ENCODE results near the gene ORM1. TPM values are rescaled to one million over a fixed set of nuclear protein-coding genes. Genes with fewer than 3 reads are reported as not detected.

The ORM1 gene
- polyA plus RNA-seq, 4 donors = 0.15 to 6.9 (median 1.3) TPM; not detected in 1

- H3K4me3 ChIP-seq (ENCODE audit: low read depth in 1 of 3, low read length in 3 of 3) = no peak overlapping the region
- no peak overlapping the region for H3K27ac ChIP-seq (ENCODE audit: low read depth in 1 of 3, low read length in 2 of 3)
- 93 to 96% (median 95%) methylated on average over 6 of the region's 6 CpGs for WGBS, 3 donors
- H3K9me3 ChIP-seq (ENCODE audit: control insufficient read depth in 2 of 2, insufficient read depth in 1 of 2, low read depth in 1 of 2, low read length in 1 of 2) = no peaks in the 10 kb centered on the region
- no peak for FAIRE-seq
- no peaks in the 10 kb centered on the region for H3K27me3 ChIP-seq (ENCODE audit: control insufficient read depth in 3 of 3, insufficient read depth in 3 of 3, low read length in 3 of 3)
- peaks cover 14 to 55% (median 25%) of the 10 kb centered on the region in 3 donors for H3K36me3 ChIP-seq (ENCODE audit: control insufficient read depth in 3 of 3, insufficient read depth in 2 of 3, low read depth in 1 of 3, low read length in 3 of 3)
- DNase-seq = no peak
- H3K4me1 ChIP-seq (ENCODE audit: control insufficient read depth in 3 of 3, insufficient read depth in 2 of 3, low read depth in 1 of 3, low read length in 2 of 3) = no peaks in the 10 kb centered on the region
These were observed 32.9 kb downstream of the ORM1 start for GRCh38 chr9:114355821-114356220.

DNA sequence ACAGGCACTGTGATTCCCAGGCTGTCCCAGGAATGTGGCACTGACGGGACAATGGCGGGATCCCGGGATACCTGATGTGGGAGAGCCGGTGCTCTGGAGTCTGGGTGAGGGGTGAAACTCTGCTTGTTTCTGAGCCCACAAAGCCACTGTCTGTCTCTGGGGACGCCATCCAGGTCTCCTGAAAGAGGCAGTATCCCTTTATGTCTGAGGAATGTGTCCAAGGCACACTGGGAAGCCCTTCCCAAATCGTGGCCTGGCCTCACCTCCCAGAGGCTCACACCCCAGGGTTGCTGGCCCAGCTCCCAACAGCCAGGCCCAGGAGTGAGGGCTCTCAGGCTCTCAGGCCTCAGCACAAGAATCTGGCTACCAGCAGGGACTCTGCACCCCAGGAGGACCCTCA lies 33.9 kb downstream of the ORM1 start:
- no peak for DNase-seq
- Histone ChIP-seq H3K9me3 (ENCODE audit: control insufficient read depth in 2 of 2, insufficient read depth in 1 of 2, low read depth in 1 of 2, low read length in 1 of 2) (no peaks in the 10 kb centered on the region), H3K4me1 (ENCODE audit: control insufficient read depth in 3 of 3, insufficient read depth in 2 of 3, low read depth in 1 of 3, low read length in 2 of 3) (no peaks in the 10 kb centered on the region), H3K27ac (ENCODE audit: low read depth in 1 of 3, low read length in 2 of 3) (no peak overlapping the region), H3K4me3 (ENCODE audit: low read depth in 1 of 3, low read length in 3 of 3) (no peak overlapping the region), H3K36me3 (ENCODE audit: control insufficient read depth in 3 of 3, insufficient read depth in 2 of 3, low read depth in 1 of 3, low read length in 3 of 3) (peaks cover 20 to 55% (median 25%) of the 10 kb centered on the region in 3 donors), H3K27me3 (ENCODE audit: control insufficient read depth in 3 of 3, insufficient read depth in 3 of 3, low read length in 3 of 3) (no peaks in the 10 kb centered on the region)
- FAIRE-seq = no peak
- WGBS, 3 donors = 87 to 93% (median 87%) methylated on average over 6 of the region's 6 CpGs

GRCh38 chr9:114357360-114357759 lies 34.5 kb downstream of the ORM1 start:
- H3K9me3 ChIP-seq (ENCODE audit: control insufficient read depth in 2 of 2, insufficient read depth in 1 of 2, low read depth in 1 of 2, low read length in 1 of 2) = no peaks in the 10 kb centered on the region
- WGBS, 3 donors = 94 to 95% (median 94%) methylated on average over 6 of the region's 6 CpGs
- H3K27me3 ChIP-seq (ENCODE audit: control insufficient read depth in 3 of 3, insufficient read depth in 3 of 3, low read length in 3 of 3) = no peaks in the 10 kb centered on the region
- DNase-seq (no peak), FAIRE-seq (no peak)
- H3K4me3 ChIP-seq (ENCODE audit: low read depth in 1 of 3, low read length in 3 of 3) = no peak overlapping the region
- H3K27ac ChIP-seq (ENCODE audit: low read depth in 1 of 3, low read length in 2 of 3) = no peak overlapping the region
- H3K36me3 ChIP-seq (ENCODE audit: control insufficient read depth in 3 of 3, insufficient read depth in 2 of 3, low read depth in 1 of 3, low read length in 3 of 3) = peaks cover 22 to 61% (median 27%) of the 10 kb centered on the region in 3 donors
- no peaks in the 10 kb centered on the region for H3K4me1 ChIP-seq (ENCODE audit: control insufficient read depth in 3 of 3, insufficient read depth in 2 of 3, low read depth in 1 of 3, low read length in 2 of 3)

DNA sequence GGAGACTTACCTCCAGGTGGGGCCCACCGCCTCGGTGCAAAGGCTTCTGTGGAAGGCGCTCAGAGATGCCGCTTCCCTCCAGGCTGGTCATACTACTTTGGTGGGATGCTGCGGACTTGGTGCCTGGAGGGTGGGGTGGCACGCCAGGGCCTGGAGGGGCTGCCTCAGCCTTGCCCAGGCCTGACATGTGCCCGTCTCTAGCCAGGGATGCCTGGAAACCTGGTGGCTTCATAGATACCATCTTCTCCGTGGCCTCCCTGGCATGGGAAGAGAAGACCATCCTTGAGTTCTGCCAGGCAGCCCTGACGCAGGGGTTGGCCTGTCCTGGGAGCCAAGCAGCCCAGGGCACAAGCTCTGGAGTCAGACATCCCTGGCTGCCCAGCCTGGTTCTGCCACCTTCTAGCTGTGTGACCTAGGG lies 35.0 kb downstream of the ORM1 start:
- Histone ChIP-seq H3K9me3 (ENCODE audit: control insufficient read depth in 2 of 2, insufficient read depth in 1 of 2, low read depth in 1 of 2, low read length in 1 of 2) (no peaks in the 10 kb centered on the region), H3K4me1 (ENCODE audit: control insufficient read depth in 3 of 3, insufficient read depth in 2 of 3, low read depth in 1 of 3, low read length in 2 of 3) (no peaks in the 10 kb centered on the region), H3K4me3 (ENCODE audit: low read depth in 1 of 3, low read length in 3 of 3) (no peak overlapping the region), H3K27me3 (ENCODE audit: control insufficient read depth in 3 of 3, insufficient read depth in 3 of 3, low read length in 3 of 3) (no peaks in the 10 kb centered on the region), H3K27ac (ENCODE audit: low read depth in 1 of 3, low read length in 2 of 3) (no peak overlapping the region), H3K36me3 (ENCODE audit: control insufficient read depth in 3 of 3, insufficient read depth in 2 of 3, low read depth in 1 of 3, low read length in 3 of 3) (peaks cover 22 to 64% (median 27%) of the 10 kb centered on the region in 3 donors)
- FAIRE-seq = no peak
- no peak for DNase-seq
- WGBS, 3 donors = 96 to 99% (median 97%) methylated on average over 9 of the region's 9 CpGs

DNA sequence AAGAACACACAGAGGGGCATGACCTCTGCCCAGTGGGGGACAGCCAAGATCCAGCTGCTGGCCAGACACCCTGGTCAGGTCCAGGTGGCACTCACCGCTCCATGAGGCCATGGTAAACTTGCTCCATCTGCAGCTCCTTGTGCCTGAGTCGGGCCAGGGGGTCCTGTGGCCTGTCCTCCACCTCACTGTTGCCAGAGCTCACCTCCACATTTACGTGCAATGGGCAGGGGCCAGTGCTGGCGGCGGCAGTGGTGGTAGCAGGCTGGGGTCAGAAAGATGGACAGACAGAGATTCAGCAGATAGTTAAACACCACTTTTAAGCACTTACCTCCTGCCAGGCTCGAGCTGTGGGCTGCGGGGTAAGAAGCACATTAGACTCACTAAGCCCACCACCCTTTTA lies 36.9 kb downstream of the ORM1 start:
- Histone ChIP-seq H3K36me3 (ENCODE audit: control insufficient read depth in 3 of 3, insufficient read depth in 2 of 3, low read depth in 1 of 3, low read length in 3 of 3) (peaks cover 21 to 68% (median 31%) of the 10 kb centered on the region in 3 donors), H3K4me1 (ENCODE audit: control insufficient read depth in 3 of 3, insufficient read depth in 2 of 3, low read depth in 1 of 3, low read length in 2 of 3) (peaks cover 0 to 3% (median 1%) of the 10 kb centered on the region in 3 donors), H3K4me3 (ENCODE audit: low read depth in 1 of 3, low read length in 3 of 3) (no peak overlapping the region), H3K27ac (ENCODE audit: low read depth in 1 of 3, low read length in 2 of 3) (no peak overlapping the region), H3K9me3 (ENCODE audit: control insufficient read depth in 2 of 2, insufficient read depth in 1 of 2, low read depth in 1 of 2, low read length in 1 of 2) (no peaks in the 10 kb centered on the region), H3K27me3 (ENCODE audit: control insufficient read depth in 3 of 3, insufficient read depth in 3 of 3, low read length in 3 of 3) (no peaks in the 10 kb centered on the region)
- WGBS, 3 donors = 94 to 97% (median 95%) methylated on average over 7 of the region's 7 CpGs
- no peak for DNase-seq
- no peak for FAIRE-seq

- H3K9me3 ChIP-seq (ENCODE audit: control insufficient read depth in 2 of 2, insufficient read depth in 1 of 2, low read depth in 1 of 2, low read length in 1 of 2) = no peaks in the 10 kb centered on the region
- DNase-seq (no peak), FAIRE-seq (no peak)
- peaks cover 13 to 61% (median 31%) of the 10 kb centered on the region in 3 donors for H3K36me3 ChIP-seq (ENCODE audit: control insufficient read depth in 3 of 3, insufficient read depth in 2 of 3, low read depth in 1 of 3, low read length in 3 of 3)
- H3K4me1 ChIP-seq (ENCODE audit: control insufficient read depth in 3 of 3, insufficient read depth in 2 of 3, low read depth in 1 of 3, low read length in 2 of 3) = peaks cover 0 to 4% (median 1%) of the 10 kb centered on the region in 3 donors
- H3K4me3 ChIP-seq (ENCODE audit: low read depth in 1 of 3, low read length in 3 of 3) = no peak overlapping the region
- H3K27me3 ChIP-seq (ENCODE audit: control insufficient read depth in 3 of 3, insufficient read depth in 3 of 3, low read length in 3 of 3) = no peaks in the 10 kb centered on the region
- 95% methylated on average over 7 of the region's 7 CpGs for WGBS, 3 donors
- H3K27ac ChIP-seq (ENCODE audit: low read depth in 1 of 3, low read length in 2 of 3) = no peak overlapping the region
These were observed 38.6 kb downstream of the ORM1 start for GRCh38 chr9:114361542-114361941.

GRCh38 chr9:114362394-114362793 lies 39.5 kb downstream of the ORM1 start:
- no peak for FAIRE-seq

DNA sequence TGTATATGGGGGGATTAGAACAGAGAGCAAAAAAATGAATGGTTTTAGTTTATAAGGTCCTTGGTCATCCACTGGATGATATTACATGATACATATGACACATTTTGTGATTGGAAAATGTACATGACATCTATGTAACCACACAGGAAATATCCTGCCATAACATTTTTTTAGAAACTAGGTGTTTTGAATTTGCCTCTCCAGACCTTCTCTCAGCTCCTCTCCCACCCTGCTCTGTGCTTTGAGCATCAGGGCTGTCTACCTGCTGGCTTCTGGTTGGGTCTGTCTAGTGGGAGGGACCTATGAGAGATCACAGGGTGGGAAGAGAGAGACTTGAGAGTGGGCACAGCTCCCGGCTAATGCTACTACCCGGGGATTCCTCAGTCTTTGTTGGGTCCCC lies 40.5 kb downstream of the ORM1 start:
- DNase-seq (no peak), FAIRE-seq (no peak)
- no peak overlapping the region for H3K4me3 ChIP-seq (ENCODE audit: low read depth in 1 of 3, low read length in 3 of 3)
- WGBS, 3 donors = 43 to 61% (median 57%) methylated on average over 2 of the region's 2 CpGs
- H3K27ac ChIP-seq (ENCODE audit: low read depth in 1 of 3, low read length in 2 of 3) = peak overlapping the region in 2 of 3 donors; percentile 4 to 74
- peaks cover 12 to 60% (median 30%) of the 10 kb centered on the region in 3 donors for H3K36me3 ChIP-seq (ENCODE audit: control insufficient read depth in 3 of 3, insufficient read depth in 2 of 3, low read depth in 1 of 3, low read length in 3 of 3)
- H3K9me3 ChIP-seq (ENCODE audit: control insufficient read depth in 2 of 2, insufficient read depth in 1 of 2, low read depth in 1 of 2, low read length in 1 of 2) = no peaks in the 10 kb centered on the region
- H3K27me3 ChIP-seq (ENCODE audit: control insufficient read depth in 3 of 3, insufficient read depth in 3 of 3, low read length in 3 of 3) = no peaks in the 10 kb centered on the region
- peaks cover 0 to 8% (median 1%) of the 10 kb centered on the region in 3 donors for H3K4me1 ChIP-seq (ENCODE audit: control insufficient read depth in 3 of 3, insufficient read depth in 2 of 3, low read depth in 1 of 3, low read length in 2 of 3)

More at GRCh38 chr9:114362394-114362793, 39.5 kb downstream of the ORM1 start:
- no peaks in the 10 kb centered on the region for H3K27me3 ChIP-seq (ENCODE audit: control insufficient read depth in 3 of 3, insufficient read depth in 3 of 3, low read length in 3 of 3)
- WGBS, 3 donors = 88 to 92% (median 89%) methylated on average over 12 of the region's 12 CpGs
- H3K4me1 ChIP-seq (ENCODE audit: control insufficient read depth in 3 of 3, insufficient read depth in 2 of 3, low read depth in 1 of 3, low read length in 2 of 3) = peaks cover 0 to 8% (median 1%) of the 10 kb centered on the region in 3 donors
- peaks cover 13 to 58% (median 32%) of the 10 kb centered on the region in 3 donors for H3K36me3 ChIP-seq (ENCODE audit: control insufficient read depth in 3 of 3, insufficient read depth in 2 of 3, low read depth in 1 of 3, low read length in 3 of 3)
- no peak overlapping the region for H3K4me3 ChIP-seq (ENCODE audit: low read depth in 1 of 3, low read length in 3 of 3)
- peak overlapping the region in 1 of 3 donors; percentile 46 for H3K27ac ChIP-seq (ENCODE audit: low read depth in 1 of 3, low read length in 2 of 3)
- no peaks in the 10 kb centered on the region for H3K9me3 ChIP-seq (ENCODE audit: control insufficient read depth in 2 of 2, insufficient read depth in 1 of 2, low read depth in 1 of 2, low read length in 1 of 2)
- DNase-seq = no peak

Measured in small intestine (tissue), 7 donors.